Fibroblast of lung (primary cell): ENCODE results near the gene IP6K2. TPM values are rescaled to one million over a fixed set of nuclear protein-coding genes. Genes with fewer than 3 reads are reported as not detected.

ENCODE experiments used
- DNase-seq, 2 donors: peaks; one replicate each; pipeline versions ENCODE4 v3.0.0 to v3.0.0-alpha.2; 2010; ENCODE audit warnings: low read depth in 2 of 2
- H2AFZ ChIP-seq: 2 replicates; pipeline ENCODE4 v1.5.1; 2012; ENCODE audit warnings: low read length, control low read depth, inconsistent platforms
- H3K27ac ChIP-seq: 2 replicates; pipeline ENCODE4 v1.5.1; 2011; ENCODE audit warnings: low read length, control low read depth; ENCODE audit not compliant: insufficient read depth
- H3K27me3 ChIP-seq: 2 replicates; pipeline ENCODE4 v1.5.1; 2011; ENCODE audit warnings: mild to moderate bottlenecking, low read length; ENCODE audit not compliant: control insufficient read depth, insufficient read depth
- H3K36me3 ChIP-seq: 2 replicates; pipeline ENCODE4 v1.5.1; 2011; ENCODE audit warnings: low read length; ENCODE audit not compliant: control insufficient read depth, insufficient read depth
- H3K4me1 ChIP-seq: 2 replicates; pipeline ENCODE4 v1.5.1; 2011; ENCODE audit warnings: low read length; ENCODE audit not compliant: control insufficient read depth, insufficient read depth; ENCODE audit errors: extremely low read depth
- H3K4me2 ChIP-seq: 2 replicates; pipeline ENCODE4 v1.5.1; 2011; ENCODE audit warnings: low read length, control low read depth; ENCODE audit not compliant: insufficient read depth; ENCODE audit errors: extremely low read depth
- H3K4me3 ChIP-seq, 4 experiments: fragments of 200-600 bp in 1 of 4; sonication (generic) in 1 of 4; replicated peaks in 1 of 4; 2 replicates each; pipeline ENCODE4 v1.5.1; 2011 to 2016; ENCODE audit warnings: low read length in 4 of 4, low read depth in 3 of 4, mild to moderate bottlenecking in 3 of 4, control low read depth in 2 of 4, inconsistent platforms in 1 of 4, mixed read lengths in 1 of 4; ENCODE audit not compliant: insufficient read depth in 1 of 4; ENCODE audit errors: control extremely low read depth in 1 of 4
- H3K79me2 ChIP-seq: 2 replicates; pipeline ENCODE4 v1.5.1; 2012; ENCODE audit warnings: mild to moderate bottlenecking, low read length, inconsistent platforms; ENCODE audit not compliant: control insufficient read depth, insufficient read depth
- H3K9ac ChIP-seq: 2 replicates; pipeline ENCODE4 v1.5.1; 2011; ENCODE audit warnings: mild to moderate bottlenecking, low read length, control low read depth; ENCODE audit not compliant: insufficient read depth
- H3K9me3 ChIP-seq: 2 replicates; pipeline ENCODE4 v1.5.1; 2012; ENCODE audit warnings: low read depth, low read length; ENCODE audit not compliant: control insufficient read depth, insufficient read depth
- H4K20me1 ChIP-seq: 2 replicates; pipeline ENCODE4 v1.5.1; 2011; ENCODE audit warnings: low read length; ENCODE audit not compliant: control insufficient read depth, insufficient read depth; ENCODE audit errors: extremely low read depth
- CTCF ChIP-seq, 2 donors: IDR thresholded peaks in 1 of 2; conservative IDR thresholded peaks in 1 of 2; 1 replicate in 1 of 2; 2 replicates in 1 of 2; pipeline ENCODE4 v1.5.1; 2011 to 2012; ENCODE audit warnings: low read length in 2 of 2, control low read depth in 1 of 2, inconsistent platforms in 1 of 2, low read depth in 1 of 2, mild to moderate bottlenecking in 1 of 2
- EZH2 ChIP-seq: IDR thresholded peaks from 2 replicates; pipeline ENCODE4 v1.5.1; 2012; ENCODE audit warnings: low read length, control low read depth, mild to moderate bottlenecking; ENCODE audit errors: missing control alignments
- polyA plus RNA-seq, 2 donors: library from polyadenylated mRNA; depleted of rRNA in 1 of 2; stranded (reverse) in 1 of 2; unstranded in 1 of 2; fragments of >200 nt; gene quantifications; 2 replicates each; pipeline ENCODE4 v1.2.1, GENCODE V29; 2011 to 2012; ENCODE audit warnings: missing spikeins in 1 of 2
- total RNA-seq: library from RNA; depleted of rRNA; stranded (reverse); fragments of >200 nt; gene quantifications from 2 replicates; pipeline ENCODE4 v1.2.1, GENCODE V29; 2014

IP6K2 gene
- total and polyA plus RNA-seq, 2 donors (not counting 1 experiment from before 2014, with no cell fraction given), result 53.5 to 58.9 TPM

DNA sequence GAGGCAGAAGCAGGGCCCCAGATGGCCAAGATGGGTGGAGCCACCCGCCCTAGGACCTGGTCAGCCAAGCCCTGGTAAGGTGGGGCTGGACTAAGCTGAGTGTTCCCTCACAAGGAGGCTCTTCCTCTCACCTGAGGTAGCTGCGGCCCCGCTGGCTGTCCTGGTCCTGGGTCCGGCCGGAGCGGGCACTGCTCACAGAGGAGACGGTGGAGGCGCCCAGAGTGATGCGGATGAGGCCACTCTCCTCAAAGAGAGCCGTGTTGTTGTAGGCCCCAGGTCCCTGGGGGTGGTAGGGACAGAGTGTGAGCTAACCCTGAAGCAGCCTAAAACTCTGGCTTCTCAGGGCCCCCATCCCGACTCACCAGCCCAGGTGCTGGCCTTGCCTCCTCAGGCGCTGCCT, 74.4 kb downstream of the IP6K2 start:
- no peaks in the 10 kb centered on the region for H3K36me3 ChIP-seq
- H4K20me1 ChIP-seq, result no peaks in the 10 kb centered on the region
- no peaks in the 10 kb centered on the region for H3K27me3 ChIP-seq
- TF ChIP-seq CTCF (conservative IDR thresholded peaks at IDR 0.05 in 1 of 2, IDR thresholded peaks at IDR 0.05 in 1 of 2; ENCODE audit: low read depth in 1 of 2, low read length in 2 of 2) (no peak), EZH2 (no peak)
- no peak overlapping the region for H3K4me3 ChIP-seq
- H3K4me2 ChIP-seq, result no peak overlapping the region
- no peak overlapping the region for H3K9ac ChIP-seq
- DNase-seq, result no peak
- H3K27ac ChIP-seq, result no peak overlapping the region
- H3K79me2 ChIP-seq, result no peaks in the 10 kb centered on the region
- no peak overlapping the region for H2AFZ ChIP-seq
- no peaks in the 10 kb centered on the region for H3K9me3 ChIP-seq
- H3K4me1 ChIP-seq, result no peaks in the 10 kb centered on the region

GRCh38 chr3:48641396-48641795, 75.6 kb downstream of the IP6K2 start:
- Histone ChIP-seq H3K4me1 (no peaks in the 10 kb centered on the region), H3K4me2 (no peak overlapping the region), H3K9ac (no peak overlapping the region), H3K36me3 (no peaks in the 10 kb centered on the region), H3K27me3 (no peaks in the 10 kb centered on the region), H4K20me1 (no peaks in the 10 kb centered on the region), H2AFZ (no peak overlapping the region), H3K27ac (no peak overlapping the region), H3K4me3 (no peak overlapping the region), H3K9me3 (no peaks in the 10 kb centered on the region), H3K79me2 (no peaks in the 10 kb centered on the region)
- DNase-seq, result no peak
- TF ChIP-seq EZH2 (no peak), CTCF (conservative IDR thresholded peaks at IDR 0.05 in 1 of 2, IDR thresholded peaks at IDR 0.05 in 1 of 2; ENCODE audit: low read depth in 1 of 2, low read length in 2 of 2) (no peak)

DNA sequence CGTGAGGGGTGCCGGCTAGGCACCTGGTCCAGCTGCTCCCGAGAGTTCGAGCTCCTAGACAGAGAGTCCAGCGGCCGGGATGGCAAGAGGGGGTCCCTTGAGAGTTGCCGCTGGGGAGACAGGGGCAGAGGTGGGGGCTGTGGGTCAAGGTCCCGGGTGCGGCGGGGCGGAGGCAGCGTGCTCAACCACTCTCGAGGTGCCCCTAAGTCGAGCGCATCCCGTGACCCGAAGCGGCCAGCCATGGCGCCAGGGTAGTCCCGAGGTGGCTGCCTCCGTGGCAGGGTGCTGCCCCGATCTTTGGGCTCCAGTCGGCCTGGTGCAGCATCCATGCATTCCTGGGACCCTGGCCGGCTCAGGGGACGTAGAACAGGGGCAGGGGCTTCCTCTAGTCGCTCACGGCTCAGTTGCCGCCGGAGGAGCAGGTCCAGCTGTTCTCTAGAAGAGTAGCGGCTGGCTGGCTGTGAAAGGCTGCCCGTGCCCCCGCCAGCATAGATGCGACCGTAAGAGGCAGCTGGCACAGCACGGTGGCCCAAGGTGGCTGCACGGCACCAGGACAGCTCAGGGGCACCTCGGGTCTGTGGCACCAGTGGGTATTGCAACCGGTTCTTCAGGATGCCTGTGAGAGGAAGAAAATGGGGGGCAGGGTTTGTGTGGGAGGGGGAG, 76.9 kb downstream of the IP6K2 start:
- Histone ChIP-seq H3K36me3 (no peaks in the 10 kb centered on the region), H3K79me2 (no peaks in the 10 kb centered on the region), H3K27me3 (no peaks in the 10 kb centered on the region), H3K4me3 (no peak overlapping the region), H2AFZ (no peak overlapping the region), H3K4me2 (no peak overlapping the region), H3K9me3 (no peaks in the 10 kb centered on the region), H4K20me1 (no peaks in the 10 kb centered on the region), H3K27ac (no peak overlapping the region), H3K4me1 (no peaks in the 10 kb centered on the region), H3K9ac (no peak overlapping the region)
- no peak for DNase-seq
- TF ChIP-seq EZH2, result no peak
- no peak for TF ChIP-seq CTCF (conservative IDR thresholded peaks at IDR 0.05 in 1 of 2, IDR thresholded peaks at IDR 0.05 in 1 of 2; ENCODE audit: low read depth in 1 of 2, low read length in 2 of 2)

Other genes starting within 250 kb of the IP6K2 start
- 92.7 and 136 TPM in 2 replicates for gene SHISA5, start 213.0 kb downstream of the IP6K2 start, total RNA-seq
- 139 and 172 TPM in 2 replicates for gene SHISA5, start 213.0 kb downstream of the IP6K2 start, polyA plus RNA-seq
- 6.7 and 12.2 TPM in 2 replicates for gene PFKFB4, start 160.4 kb downstream of the IP6K2 start, total RNA-seq
- 4.9 and 9.3 TPM in 2 replicates for gene PFKFB4, start 160.4 kb downstream of the IP6K2 start, polyA plus RNA-seq
- 0.26 and 0.66 TPM in 2 replicates for gene UCN2, start 153.4 kb downstream of the IP6K2 start, total RNA-seq
- 0.07 and 0.27 TPM in 2 replicates for gene UCN2, start 153.4 kb downstream of the IP6K2 start, polyA plus RNA-seq
- 15.9 and 36.7 TPM in 2 replicates for gene COL7A1, start 121.9 kb downstream of the IP6K2 start, total RNA-seq
- gene COL7A1, start 121.9 kb downstream of the IP6K2 start, polyA plus RNA-seq, result 3.4 and 3.6 TPM in 2 replicates
- 294 and 366 TPM in 2 replicates for gene UQCRC1, start 107.6 kb downstream of the IP6K2 start, total RNA-seq
- 226 and 289 TPM in 2 replicates for gene UQCRC1, start 107.6 kb downstream of the IP6K2 start, polyA plus RNA-seq
- not detected in 2 replicates for gene TMEM89, start 95.5 kb downstream of the IP6K2 start, total RNA-seq
- not detected in 2 replicates for gene TMEM89, start 95.5 kb downstream of the IP6K2 start, polyA plus RNA-seq
- gene SLC26A6, start 81.8 kb downstream of the IP6K2 start, total RNA-seq, result 32.9 and 36.3 TPM in 2 replicates
- 13.3 and 20.9 TPM in 2 replicates for gene SLC26A6, start 81.8 kb downstream of the IP6K2 start, polyA plus RNA-seq
- gene CELSR3, start 54.3 kb downstream of the IP6K2 start, total RNA-seq, result 0.77 and 2.1 TPM in 2 replicates
- gene CELSR3, start 54.3 kb downstream of the IP6K2 start, polyA plus RNA-seq, result 0.34 and 0.44 TPM in 2 replicates
- gene NCKIPSD, start 31.3 kb downstream of the IP6K2 start, total RNA-seq, result 15.4 and 23.3 TPM in 2 replicates
- gene NCKIPSD, start 31.3 kb downstream of the IP6K2 start, polyA plus RNA-seq, result 14.6 and 19.6 TPM in 2 replicates
- gene PRKAR2A, start 130.7 kb upstream of the IP6K2 start, total RNA-seq, result 17.8 and 18.7 TPM in 2 replicates
- gene PRKAR2A, start 130.7 kb upstream of the IP6K2 start, polyA plus RNA-seq, result 19.1 and 22.3 TPM in 2 replicates
- gene SLC25A20, start 181.7 kb upstream of the IP6K2 start, total RNA-seq, result 13.1 and 25.1 TPM in 2 replicates
- gene SLC25A20, start 181.7 kb upstream of the IP6K2 start, polyA plus RNA-seq, result 40.3 and 40.6 TPM in 2 replicates
- gene ARIH2, start 201.6 kb upstream of the IP6K2 start, total RNA-seq, result 80.1 and 91.7 TPM in 2 replicates
- 65.8 and 71.4 TPM in 2 replicates for gene ARIH2, start 201.6 kb upstream of the IP6K2 start, polyA plus RNA-seq